ENCODE measurements around the gene TMEM17.

DNA sequence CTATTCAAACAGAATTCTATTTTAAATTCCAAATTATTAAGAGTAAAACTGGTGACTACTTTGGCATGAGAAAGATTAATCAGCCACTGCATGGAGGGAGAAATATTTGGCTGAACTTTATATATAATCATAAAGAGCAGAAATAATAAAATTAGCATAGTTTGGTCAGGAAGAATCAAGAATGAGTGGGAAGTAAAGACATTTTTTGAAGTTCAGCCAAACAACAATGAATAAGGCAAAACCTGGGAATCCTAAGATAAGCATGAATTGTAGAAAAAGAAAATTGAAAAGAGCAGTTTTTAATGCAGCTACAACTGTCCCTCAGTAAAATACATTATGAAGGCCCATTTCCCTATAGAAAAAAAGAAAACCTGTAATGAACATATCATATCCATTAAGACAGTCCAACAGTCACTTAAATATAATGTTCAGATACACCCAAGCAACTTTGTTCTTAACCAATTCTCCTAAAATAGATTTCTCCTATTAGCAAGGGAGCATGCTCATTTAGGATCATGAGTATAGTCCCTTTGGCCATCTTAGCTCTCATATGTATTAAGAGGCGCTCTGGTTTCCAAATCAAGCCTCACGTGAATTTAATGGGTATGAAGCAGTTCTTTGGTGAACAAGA lies 6.5 kb downstream of the TMEM17 start:
- TF ChIP-seq TCF7L2 (IDR thresholded peaks at IDR 0.05; ENCODE audit: low read depth, low read length) (no peak), MTA3 (IDR thresholded peaks at IDR 0.05; ENCODE audit: borderline replicate concordance) (no peak), TARDBP (IDR thresholded peaks at IDR 0.05) (no peak)
- TF ChIP-seq, protein P1, sequence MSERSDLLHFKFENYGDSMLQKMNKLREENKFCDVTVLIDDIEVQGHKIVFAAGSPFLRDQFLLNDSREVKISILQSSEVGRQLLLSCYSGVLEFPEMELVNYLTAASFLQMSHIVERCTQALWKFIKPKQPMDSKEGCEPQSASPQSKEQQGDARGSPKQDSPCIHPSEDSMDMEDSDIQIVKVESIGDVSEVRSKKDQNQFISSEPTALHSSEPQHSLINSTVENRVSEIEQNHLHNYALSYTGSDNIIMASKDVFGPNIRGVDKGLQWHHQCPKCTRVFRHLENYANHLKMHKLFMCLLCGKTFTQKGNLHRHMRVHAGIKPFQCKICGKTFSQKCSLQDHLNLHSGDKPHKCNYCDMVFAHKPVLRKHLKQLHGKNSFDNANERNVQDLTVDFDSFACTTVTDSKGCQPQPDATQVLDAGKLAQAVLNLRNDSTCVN (CRISPR knock-in tag; IDR thresholded peaks at IDR 0.05), result no peak
